HepG2 (cell line): Measurements from ENCODE around the gene NPC1. TPM values are rescaled to one million over a fixed set of nuclear protein-coding genes. Genes with fewer than 3 reads are reported as not detected.

ENCODE experiments used
- ATAC-seq: fragments of 200-7000 bp; cut with Tn5 transposase; 3 replicates; pipeline ENCODE4 v1.9.1; 2020; ENCODE audit warnings: mild to moderate bottlenecking, moderate library complexity
- BruUV-seq: library from RNA; stranded (reverse); fragments of 400-500 nt; replicated peaks from 2 replicates; lab custom pipeline; 2021; lab: Mats Ljungman, UMichigan
- CTCF ChIA-PET: fragments of 300-600 bp; formaldehyde crosslinking; extraction: SDS; loops from one replicate; lab custom pipeline; 2021; ENCODE audit warnings: low total read pairs, inconsistent platforms, low intra/inter-chr PET ratio; lab: Yijun Ruan, JAX
- POLR2A ChIA-PET: fragments of 350-600 bp; sonication (Branson Sonifier 250); formaldehyde crosslinking; loops from one replicate; lab custom pipeline; 2020; ENCODE audit warnings: antibody characterized with exemption, inconsistent platforms; lab: Yijun Ruan, JAX
- DNase-seq: peaks from one replicate; pipeline ENCODE4 v3.0.0-alpha.2; 2015; ENCODE audit warnings: low spot score
- FAIRE-seq: peaks from 3 replicates; lab custom pipeline; 2011; peaks lifted over from hg19 to GRCh38; lab: Jason Lieb, UNC
- H2AFZ ChIP-seq: one replicate; pipeline ENCODE4 v1.6.1; 2011; ENCODE audit warnings: low read length, inconsistent platforms
- H3K27ac ChIP-seq: fragments of 300-600 bp; 3 replicates; pipeline ENCODE4 v1.8.0; 2011; ENCODE audit warnings: mixed run types, mild to moderate bottlenecking, mixed read lengths, low read length, inconsistent platforms; ENCODE audit not compliant: insufficient read depth; ENCODE audit errors: extremely low read length
- H3K27me3 ChIP-seq, 2 experiments: fragments of 200-600 bp in 1 of 2; 2 replicates in 1 of 2; 3 replicates in 1 of 2; pipeline versions ENCODE4 v1.6.0 to v1.8.0; 2011; ENCODE audit warnings: low read length in 2 of 2, mild to moderate bottlenecking in 2 of 2, moderate library complexity in 2 of 2, inconsistent platforms in 1 of 2; ENCODE audit not compliant: insufficient read depth in 2 of 2, control insufficient read depth in 1 of 2
- H3K36me3 ChIP-seq, 2 experiments: fragments of 200-600 bp in 1 of 2; replicated peaks in 1 of 2; 2 replicates in 1 of 2; 3 replicates in 1 of 2; pipeline versions ENCODE4 v1.5.1 to v1.8.0; 2011; ENCODE audit warnings: low read length in 2 of 2, inconsistent platforms in 1 of 2; ENCODE audit not compliant: insufficient read depth in 2 of 2, control insufficient read depth in 1 of 2
- H3K4me1 ChIP-seq: 2 replicates; pipeline ENCODE4 v1.5.1; 2012; ENCODE audit warnings: low read length, inconsistent platforms; ENCODE audit not compliant: insufficient read depth
- H3K4me2 ChIP-seq: 2 replicates; pipeline ENCODE4 v1.6.0; 2011; ENCODE audit warnings: low read depth, low read length, inconsistent platforms
- H3K4me3 ChIP-seq, 3 experiments: fragments of 200-600 bp in 1 of 3; sonication (generic), shearing (Covaris generic) in 1 of 3; replicated peaks in 1 of 3; 2 replicates each; pipeline ENCODE4 v1.5.1; 2011 to 2016; ENCODE audit warnings: low read length in 3 of 3, inconsistent platforms in 2 of 3, low read depth in 2 of 3, mild to moderate bottlenecking in 2 of 3, control low read depth in 1 of 3, mixed read lengths in 1 of 3; ENCODE audit not compliant: insufficient read depth in 1 of 3
- H3K79me2 ChIP-seq: one replicate; pipeline ENCODE4 v1.6.1; 2011; ENCODE audit warnings: low read length, inconsistent platforms; ENCODE audit not compliant: insufficient read depth
- H3K9ac ChIP-seq: 2 replicates; pipeline ENCODE4 v1.6.0; 2011; ENCODE audit warnings: mild to moderate bottlenecking, low read depth, low read length, inconsistent platforms; ENCODE audit not compliant: insufficient read depth
- H3K9me3 ChIP-seq: 2 replicates; pipeline ENCODE4 v1.5.1; 2012; ENCODE audit warnings: mild to moderate bottlenecking, low read length
- H4K20me1 ChIP-seq: 2 replicates; pipeline ENCODE4 v1.6.0; 2011; ENCODE audit warnings: inconsistent platforms, mild to moderate bottlenecking, low read length, moderate library complexity; ENCODE audit not compliant: insufficient read depth
- CENPT ChIP-seq: sonication (generic); formaldehyde crosslinking; IDR thresholded peaks from 2 replicates; pipeline ENCODE4 v1.8.0; 2022; ENCODE audit warnings: low read depth, mild to moderate bottlenecking, moderate library complexity, missing genetic modification reagents
- GFI1 ChIP-seq: sonication (generic); formaldehyde crosslinking; IDR thresholded peaks from 2 replicates; pipeline ENCODE4 v1.5.0; 2020; ENCODE audit warnings: missing genetic modification reagents, mild to moderate bottlenecking, borderline replicate concordance
- HNF4A ChIP-seq: sonication (generic); formaldehyde crosslinking; IDR thresholded peaks from 2 replicates; pipeline ENCODE4 v1.4.0; 2020; ENCODE audit warnings: missing genetic modification reagents
- NR1H2 ChIP-seq: sonication (generic); formaldehyde crosslinking; IDR thresholded peaks from 2 replicates; pipeline ENCODE4 v1.8.1; 2022; ENCODE audit warnings: low read depth, missing genetic modification reagents, borderline replicate concordance
- PCBP2 ChIP-seq: fragments of 200-400 bp; formaldehyde crosslinking; optimal IDR thresholded peaks from 2 replicates; pipeline ENCODE3; 2018; ENCODE audit warnings: low read length, low read depth; ENCODE audit not compliant: poor library complexity, severe bottlenecking
- PHF21A ChIP-seq: sonication (generic); formaldehyde crosslinking; IDR thresholded peaks from 2 replicates; pipeline ENCODE4 v1.5.0; 2020; ENCODE audit warnings: mild to moderate bottlenecking, missing genetic modification reagents
- YEATS2 ChIP-seq: sonication (generic); formaldehyde crosslinking; IDR thresholded peaks from 2 replicates; pipeline ENCODE4 v1.4.0; 2020; ENCODE audit warnings: missing genetic modification reagents, borderline replicate concordance
- ZKSCAN8 ChIP-seq: IDR thresholded peaks from 2 replicates; pipeline ENCODE4 v1.6.1; 2016; ENCODE audit warnings: borderline replicate concordance, missing genetic modification reagents, missing compliant biosample characterization
- WGBS: methylation state at CpG from one replicate; pipeline ENCODE4 v1.1.6; 2017; ENCODE audit warnings: low lambda C conversion rate; 5-methylcytosine and 5-hydroxymethylcytosine counted together
- in situ Hi-C: cut with HindIII; loops from 2 replicates; pipeline ENCODE4 v1.10.0; 2017; ENCODE audit warnings: low pct_unique_long_range_greater_than_20kb; ENCODE audit not compliant: extremely low pct_ligation_motif_present
- intact Hi-C: fragments of 100-400 bp; cut with micrococcal nuclease; formaldehyde crosslinking; loops from one replicate; pipeline ENCODE4 v1.10.0; 2022; ENCODE audit not compliant: unreplicated experiment
- polyA plus RNA-seq, 8 experiments: library from polyadenylated mRNA; depleted of rRNA in 3 of 8; stranded (reverse) in 7 of 8; unstranded in 1 of 8; fragments of >200 nt; fragmentation: Illumina TruSeq in 4 of 8; extraction: Trizol in 4 of 8; gene quantifications; 2 replicates each; pipeline versions ENCODE4 v1.2.1 to v1.2.3, GENCODE V29; 2011 to 2016; ENCODE audit warnings: low read depth in 4 of 8, missing spikeins in 1 of 8, mixed read lengths in 1 of 8; ENCODE audit not compliant: insufficient read depth in 1 of 8
- small RNA-seq, 3 experiments: library from RNA; depleted of rRNA; stranded (forward); fragments of <200 nt; gene quantifications; one replicate each; pipeline ENCODE3, GENCODE V24; 2012; ENCODE audit warnings: low read depth in 2 of 3, low replicate concordance in 1 of 3; ENCODE audit not compliant: insufficient read length in 3 of 3, insufficient read depth in 2 of 3
- total RNA-seq, 5 experiments: library from RNA; depleted of rRNA; stranded (reverse); fragments of >200 nt; fragmentation: Illumina TruSeq; extraction: Trizol; gene quantifications; 2 replicates each; pipeline ENCODE4 v1.2.3, GENCODE V29; 2016; ENCODE audit warnings: low read depth in 1 of 5
- TF ChIP-seq, protein P1 (sequence below): IDR thresholded peaks from 2 replicates; pipeline ENCODE4 v1.6.1; 2016; ENCODE audit warnings: low read depth, control low read depth

NPC1 gene
- total and polyA plus RNA-seq, 2 of the 13 experiments (the other 11 are each of a cell fraction or from before 2014, with no cell fraction given), result 46.5 to 114 TPM

GRCh38 chr18:23484561-23485182, 101.6 kb downstream of the NPC1 start:
- FAIRE-seq (no peak), DNase-seq (no peak), ATAC-seq (no peak)
- WGBS, result 84% methylated on average over 8 of the region's 8 CpGs
- H3K36me3 ChIP-seq, result peaks cover 0 to 18% of the 10 kb centered on the region in 2 experiments; a peak in 3 of 5 replicates
- H3K9ac ChIP-seq, result no peak overlapping the region
- H2AFZ ChIP-seq, result no peak overlapping the region
- POLR2A ChIA-PET, result interaction anchor here (1.0 kb wide), 1 partner anchor 9 kb away, joined by 3 read pairs; no protein-coding TSS in a partner anchor
- no peak overlapping the region for H3K4me3 ChIP-seq
- CTCF ChIA-PET, result no interaction called here
- TF ChIP-seq HNF4A (CRISPR knock-in tag), result no peak
- no peak for TF ChIP-seq PHF21A
- no peak for TF ChIP-seq ZKSCAN8 (CRISPR knock-in tag)
- TF ChIP-seq PCBP2, result no peak
- no peak for TF ChIP-seq YEATS2 (CRISPR knock-in tag)
- TF ChIP-seq GFI1, result no peak
- TF ChIP-seq, protein P1, sequence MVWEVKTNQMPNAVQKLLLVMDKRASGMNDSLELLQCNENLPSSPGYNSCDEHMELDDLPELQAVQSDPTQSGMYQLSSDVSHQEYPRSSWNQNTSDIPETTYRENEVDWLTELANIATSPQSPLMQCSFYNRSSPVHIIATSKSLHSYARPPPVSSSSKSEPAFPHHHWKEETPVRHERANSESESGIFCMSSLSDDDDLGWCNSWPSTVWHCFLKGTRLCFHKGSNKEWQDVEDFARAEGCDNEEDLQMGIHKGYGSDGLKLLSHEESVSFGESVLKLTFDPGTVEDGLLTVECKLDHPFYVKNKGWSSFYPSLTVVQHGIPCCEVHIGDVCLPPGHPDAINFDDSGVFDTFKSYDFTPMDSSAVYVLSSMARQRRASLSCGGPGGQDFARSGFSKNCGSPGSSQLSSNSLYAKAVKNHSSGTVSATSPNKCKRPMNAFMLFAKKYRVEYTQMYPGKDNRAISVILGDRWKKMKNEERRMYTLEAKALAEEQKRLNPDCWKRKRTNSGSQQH (CRISPR knock-in tag), result no peak
- no peak for TF ChIP-seq CENPT (CRISPR knock-in tag)
- TF ChIP-seq NR1H2 (CRISPR knock-in tag), result no peak
- H3K4me1 ChIP-seq, result peaks cover 26% of the 10 kb centered on the region
- H4K20me1 ChIP-seq, result no peaks in the 10 kb centered on the region
- in situ Hi-C loops, result no loop called here
- no peak overlapping the region for H3K4me2 ChIP-seq
- no peaks in the 10 kb centered on the region for H3K79me2 ChIP-seq
- intact Hi-C loops, result no loop called here
- BruUV-seq, result no TSS peak
- H3K27ac ChIP-seq, result no peak overlapping the region
- no peaks in the 10 kb centered on the region for H3K27me3 ChIP-seq
- H3K9me3 ChIP-seq, result no peaks in the 10 kb centered on the region

Small RNA genes within 50 kb of the gene (small RNA-seq; reads per million reads assigned to genes)
- gene AC026634.1 (0 reads per million in 3 experiments), gene RF00019 (0 reads per million in 3 experiments)

Other genes starting within 250 kb of the NPC1 start
- gene RIOK3, start 133.2 kb downstream of the NPC1 start, total RNA-seq (2016; rRNA removed; fragmentation: Illumina TruSeq; extraction: Trizol), result 36.0 and 39.6 TPM in 2 replicates
- gene RIOK3, start 133.2 kb downstream of the NPC1 start, polyA plus RNA-seq (2011; rRNA removed), result 23.6 and 26.7 TPM in 2 replicates
- 19.5 and 19.9 TPM in 2 replicates for gene RMC1, start 83.0 kb downstream of the NPC1 start, total RNA-seq (2016; rRNA removed; fragmentation: Illumina TruSeq; extraction: Trizol)
- gene RMC1, start 83.0 kb downstream of the NPC1 start, polyA plus RNA-seq (2011; rRNA removed), result 8.2 and 9.4 TPM in 2 replicates
- not detected in 2 replicates for gene ANKRD29, start 76.4 kb upstream of the NPC1 start, total RNA-seq (2016; rRNA removed; fragmentation: Illumina TruSeq; extraction: Trizol)
- gene ANKRD29, start 76.4 kb upstream of the NPC1 start, polyA plus RNA-seq (2011; rRNA removed), result 0.05 TPM in 1 of 2 replicates, not detected in the other
- 2.2 and 2.6 TPM in 2 replicates for gene LAMA3, start 102.9 kb upstream of the NPC1 start, total RNA-seq (2016; rRNA removed; fragmentation: Illumina TruSeq; extraction: Trizol)
- gene LAMA3, start 102.9 kb upstream of the NPC1 start, polyA plus RNA-seq (2011; rRNA removed), result 0.45 and 0.65 TPM in 2 replicates